HL-60/S4 (cell line): Measurements from ENCODE around the gene ANKRD13D.
"Not testable (repeated sequence)": the region's sequence is repeated elsewhere in the genome, so short reads cannot be mapped to it uniquely, and the experiment has no call there.

Experiments used
- in situ Hi-C: fragments of 300-500 bp; cut with MboI; formaldehyde crosslinking; loops from 2 replicates; pipeline ENCODE4 v1.14.3; 2022; ENCODE audit warnings: low sequenced_read_pairs

ANKRD13D gene

DNA sequence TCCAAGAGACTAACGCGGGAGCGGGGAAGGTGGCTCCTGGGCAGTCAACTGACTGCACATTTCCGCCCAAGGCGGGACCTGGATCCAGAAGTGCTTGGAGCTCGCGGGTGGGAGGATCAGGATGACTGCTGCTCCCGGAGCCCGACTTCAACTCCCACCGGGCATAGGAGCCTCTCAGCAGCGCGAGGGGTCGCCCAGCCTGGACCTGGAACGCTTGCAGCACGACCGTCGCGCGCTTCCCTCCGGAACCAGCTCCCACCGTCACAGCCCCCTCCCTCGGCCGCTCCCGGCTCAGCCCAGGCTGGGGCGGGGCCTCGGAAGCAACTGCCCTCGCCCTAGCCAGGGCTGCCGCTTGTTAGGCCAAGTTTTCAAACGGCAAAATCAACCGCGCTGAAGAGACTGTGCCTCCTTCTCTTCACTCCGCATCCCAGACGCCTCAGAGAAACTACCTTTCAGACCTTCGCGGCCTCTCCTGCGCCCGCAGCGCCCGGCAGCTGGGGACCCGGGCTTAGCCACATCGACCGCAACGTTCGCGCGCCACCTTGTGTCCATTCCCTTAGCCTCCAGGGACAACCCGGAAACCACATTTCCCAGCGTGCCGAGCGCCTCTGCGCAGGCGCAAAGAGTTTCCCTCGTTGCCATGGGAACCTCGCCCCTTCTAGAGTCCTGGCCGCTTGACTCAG, 28.2 kb downstream of the ANKRD13D start:
- in situ Hi-C loops: no loop called here

- in situ Hi-C loops: no loop called here
Measured at GRCh38 chr11:67317888-67318555, 28.9 kb downstream of the ANKRD13D start.

DNA sequence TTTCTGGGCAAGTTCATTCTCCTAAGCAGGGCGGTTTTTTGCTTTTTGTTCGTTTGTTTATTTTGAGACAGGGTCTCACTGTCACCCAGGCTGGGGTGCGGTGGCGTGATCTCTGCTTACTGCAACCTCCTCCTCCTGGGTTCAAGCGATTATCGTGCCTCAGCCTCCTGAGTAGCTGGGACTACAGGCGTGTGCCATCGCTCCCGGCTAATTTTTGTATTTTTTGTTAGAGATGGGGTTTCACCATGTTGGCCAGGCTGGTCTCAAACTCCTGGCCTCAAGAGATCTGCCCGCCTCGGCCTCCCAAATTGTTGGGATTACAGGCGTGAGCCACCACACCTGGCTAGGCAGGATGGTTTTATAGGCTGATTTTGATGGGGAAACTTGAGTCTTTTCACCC, 29.8 kb downstream of the ANKRD13D start:
- in situ Hi-C loops: not testable (repeated sequence)

DNA sequence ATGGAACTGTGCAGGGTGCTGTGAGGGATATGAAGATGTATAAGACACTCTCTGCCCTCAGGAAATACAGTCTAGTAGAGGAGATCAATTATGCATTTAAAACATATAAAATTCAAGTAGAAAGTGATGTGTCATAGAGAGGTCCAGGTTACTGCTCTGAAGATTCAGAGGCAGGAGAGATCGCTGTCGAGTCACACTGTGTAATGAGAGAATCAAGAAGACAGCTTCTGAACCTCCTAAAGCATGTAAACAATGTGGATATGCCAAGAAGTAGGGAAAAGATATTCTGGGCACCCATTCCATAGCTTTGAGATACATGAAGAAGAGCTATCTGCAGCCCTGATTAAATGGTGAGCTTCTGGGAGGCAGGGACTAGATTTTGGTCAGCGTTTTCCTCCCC, 30.9 kb downstream of the ANKRD13D start:
- in situ Hi-C loops: loop anchor here (10.0 kb wide), 1 partner anchor 235 kb away; no protein-coding TSS in a partner anchor

DNA sequence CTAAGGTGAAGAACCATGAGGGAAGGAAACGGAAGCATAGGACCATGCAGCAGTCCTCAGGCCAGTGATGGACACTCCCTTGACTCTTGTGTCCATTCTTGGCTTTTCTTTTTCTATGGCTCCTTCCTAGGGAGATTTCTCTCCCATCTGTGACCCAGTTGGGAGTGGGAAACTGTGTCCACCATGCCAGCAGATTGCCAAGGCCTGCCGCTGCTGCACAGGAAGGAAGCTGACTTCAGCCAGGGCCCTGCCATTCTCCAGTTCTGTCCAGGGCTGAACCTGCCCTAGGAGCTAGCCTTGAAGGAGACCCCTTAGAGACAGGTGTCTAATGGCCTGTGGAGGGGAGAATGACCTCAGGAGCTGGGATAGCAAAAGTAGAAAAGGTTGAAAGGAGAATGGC, 31.6 kb downstream of the ANKRD13D start:
- in situ Hi-C loops: loop anchor here (10.0 kb wide), 1 partner anchor 236 kb away; no protein-coding TSS in a partner anchor

GRCh38 chr11:67321313-67321871, 32.3 kb downstream of the ANKRD13D start:
- in situ Hi-C loops: loop anchor here (10.0 kb wide), 1 partner anchor 237 kb away; no protein-coding TSS in a partner anchor

DNA sequence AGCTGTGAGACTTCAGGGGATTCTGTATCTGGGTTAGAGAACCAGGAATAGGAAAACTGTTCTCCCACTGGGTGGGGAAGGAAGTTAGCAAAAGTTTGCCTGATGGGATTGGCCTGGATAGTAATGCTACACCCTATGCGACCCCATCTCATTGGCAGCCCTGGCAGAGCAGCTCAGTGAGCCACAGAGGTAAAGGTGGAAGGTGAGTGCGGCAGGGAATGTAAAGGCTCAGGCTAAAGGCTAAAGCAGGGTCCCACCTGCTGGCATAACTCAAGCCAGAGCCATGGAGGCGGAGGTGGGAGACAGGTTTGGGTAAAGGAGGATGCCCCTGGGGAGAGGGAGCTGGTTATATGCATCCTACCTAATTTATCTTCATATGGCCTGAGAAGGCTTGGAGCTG, 32.9 kb downstream of the ANKRD13D start:
- in situ Hi-C loops: loop anchor here (10.0 kb wide), 1 partner anchor 237 kb away; no protein-coding TSS in a partner anchor

DNA sequence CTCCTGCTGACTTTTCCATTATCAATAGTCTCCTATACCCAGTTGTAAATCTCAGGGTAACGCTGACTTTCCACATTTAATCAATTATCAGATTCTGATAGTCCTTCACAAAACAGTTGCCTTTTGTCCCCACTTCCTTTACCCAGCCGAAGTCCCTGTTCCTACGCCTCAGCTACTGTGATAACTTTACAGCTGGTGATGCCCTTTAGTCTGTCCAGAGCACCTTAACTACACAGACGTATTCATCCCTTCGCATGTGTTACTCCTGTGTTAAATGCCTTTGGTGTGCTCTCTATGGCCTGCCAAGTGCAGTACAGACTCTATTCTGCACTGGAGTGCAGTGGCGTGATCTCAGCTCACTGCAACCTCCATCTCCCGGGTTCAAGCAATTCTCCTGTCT, 34.4 kb downstream of the ANKRD13D start:
- in situ Hi-C loops: loop anchor here (10.0 kb wide), 1 partner anchor 239 kb away; no protein-coding TSS in a partner anchor

- in situ Hi-C loops: no loop called here
Measured at GRCh38 chr11:67332081-67332691, 43.1 kb downstream of the ANKRD13D start.

GRCh38 chr11:67337257-67337656, 48.2 kb downstream of the ANKRD13D start:
- in situ Hi-C loops: no loop called here

DNA sequence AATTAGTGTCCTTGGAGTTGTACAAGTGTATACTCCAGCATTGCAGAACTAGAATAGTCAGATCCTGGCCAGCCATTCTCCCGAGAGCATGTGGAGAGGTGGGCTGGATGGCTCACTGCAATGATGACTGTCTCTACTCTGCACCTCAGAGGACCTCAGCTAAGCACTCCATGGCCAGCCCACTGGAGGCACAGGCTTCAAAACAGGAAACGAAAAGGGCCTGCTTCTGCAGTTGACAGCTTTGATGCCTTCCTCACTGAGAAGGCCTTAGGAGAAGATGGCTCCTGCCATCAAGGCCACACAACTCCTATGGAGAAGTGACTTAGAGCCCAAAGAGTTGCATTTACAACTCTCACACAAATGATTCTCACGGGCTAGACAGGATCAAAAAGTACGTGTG, 55.2 kb downstream of the ANKRD13D start:
- in situ Hi-C loops: no loop called here

DNA sequence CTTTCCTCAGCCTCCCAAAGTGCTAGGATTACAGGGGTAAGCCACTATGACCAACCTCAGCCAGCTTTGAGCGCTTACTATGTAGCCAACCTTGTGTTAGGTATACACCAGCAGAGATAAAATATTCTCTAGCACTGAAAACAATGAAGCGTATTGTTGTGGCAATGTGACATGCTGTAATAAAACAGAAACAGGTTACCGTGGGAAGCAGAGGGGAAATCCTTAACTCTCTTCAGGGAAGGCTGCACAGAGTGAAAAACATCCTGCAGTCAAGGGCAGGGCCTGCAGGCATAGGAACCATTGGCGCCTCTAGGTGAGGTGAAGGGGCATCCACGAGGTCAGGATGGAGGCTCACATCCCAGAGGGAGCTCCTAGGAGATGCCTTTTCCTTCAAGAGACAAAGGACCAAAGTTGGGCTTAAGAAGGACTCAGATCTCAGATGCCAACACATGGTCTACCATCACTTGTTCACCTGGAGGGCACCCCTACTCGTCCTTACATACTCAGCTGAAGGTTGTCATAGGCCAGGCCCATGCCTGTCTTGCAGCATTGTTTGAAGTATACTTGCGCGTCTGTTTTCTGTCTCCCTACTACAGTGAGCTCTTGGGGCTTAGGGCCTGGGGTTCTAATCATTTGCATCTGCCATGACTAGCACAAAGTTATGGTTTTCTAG, 56.3 kb downstream of the ANKRD13D start:
- in situ Hi-C loops: no loop called here

- in situ Hi-C loops: no loop called here
Measured at GRCh38 chr11:67345920-67346819, 57.1 kb downstream of the ANKRD13D start.

DNA sequence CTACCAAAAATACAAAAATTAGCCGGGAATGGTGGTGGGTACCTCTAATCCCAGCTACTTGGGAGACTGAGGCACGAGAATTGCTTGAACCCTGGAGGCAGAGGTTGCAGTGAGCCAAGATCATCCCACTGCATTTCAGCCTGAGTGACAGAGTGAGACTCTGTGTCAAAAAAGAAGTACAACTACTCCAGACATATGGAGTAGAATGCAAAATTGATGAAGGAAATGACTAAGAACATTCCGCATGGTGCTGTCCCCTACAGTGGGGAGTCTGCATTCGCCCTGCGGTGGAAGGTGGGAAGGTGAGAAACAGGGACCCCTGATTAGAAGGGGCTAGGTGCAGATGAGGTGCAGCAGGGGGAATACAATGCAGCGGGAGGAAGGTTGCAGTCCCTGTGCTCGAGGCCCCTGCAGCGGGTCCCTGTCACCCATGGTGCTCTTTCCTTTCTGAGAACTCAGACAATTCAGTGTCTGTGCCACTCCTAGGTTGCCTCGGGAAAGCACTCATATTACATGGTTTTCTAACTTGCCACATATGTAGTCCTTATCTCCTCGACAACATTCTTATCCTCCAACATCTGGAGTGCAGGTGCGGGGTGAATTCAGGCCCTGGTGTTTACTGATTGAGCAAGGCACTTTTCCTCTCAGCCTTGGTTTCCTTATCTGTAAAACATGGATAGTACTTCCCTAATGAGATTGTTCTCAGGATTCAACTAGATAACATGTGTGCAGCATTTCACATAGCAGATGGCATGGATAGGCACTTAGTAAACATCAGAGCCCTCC, 59.1 kb downstream of the ANKRD13D start:
- in situ Hi-C loops: no loop called here

DNA sequence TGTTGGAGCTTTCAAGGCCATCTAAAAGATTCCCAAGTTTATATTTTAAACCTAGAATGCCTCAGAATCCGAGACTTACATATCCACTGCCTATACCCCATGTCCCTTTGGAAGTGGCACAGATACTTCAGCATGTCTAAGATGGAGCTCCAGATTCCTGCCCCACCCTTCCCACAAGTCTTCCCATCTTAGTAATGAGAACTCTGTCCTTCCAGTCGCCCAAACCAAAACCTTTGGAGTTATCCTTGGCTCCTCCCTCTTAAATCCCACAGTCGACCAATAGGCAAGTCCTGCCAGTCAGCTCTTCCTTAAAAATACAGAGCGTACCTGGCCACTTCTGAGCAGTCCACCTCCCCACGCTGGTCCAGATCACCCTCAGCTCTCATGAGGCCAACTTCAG, 59.9 kb downstream of the ANKRD13D start:
- in situ Hi-C loops: no loop called here

- in situ Hi-C loops: no loop called here
Measured at GRCh38 chr11:67349457-67349856, 60.4 kb downstream of the ANKRD13D start.

GRCh38 chr11:67349928-67350465, 60.9 kb downstream of the ANKRD13D start:
- in situ Hi-C loops: no loop called here

- in situ Hi-C loops: no loop called here
Measured at GRCh38 chr11:67351275-67352005, 62.3 kb downstream of the ANKRD13D start.
